KBM-7 (cell line): ENCODE data around the gene PCSK6.

ENCODE experiments used
- DNase-seq: peaks from one replicate; pipeline ENCODE4 v3.0.0-alpha.2; 2015
- in situ Hi-C: fragments of 300-500 bp; cut with MboI; formaldehyde crosslinking; loops from 2 replicates; pipeline ENCODE4 v1.14.3; 2020; ENCODE audit warnings: low sequenced_read_pairs, low pct_unique_long_range_greater_than_20kb, mixed read lengths

Gene PCSK6

DNA sequence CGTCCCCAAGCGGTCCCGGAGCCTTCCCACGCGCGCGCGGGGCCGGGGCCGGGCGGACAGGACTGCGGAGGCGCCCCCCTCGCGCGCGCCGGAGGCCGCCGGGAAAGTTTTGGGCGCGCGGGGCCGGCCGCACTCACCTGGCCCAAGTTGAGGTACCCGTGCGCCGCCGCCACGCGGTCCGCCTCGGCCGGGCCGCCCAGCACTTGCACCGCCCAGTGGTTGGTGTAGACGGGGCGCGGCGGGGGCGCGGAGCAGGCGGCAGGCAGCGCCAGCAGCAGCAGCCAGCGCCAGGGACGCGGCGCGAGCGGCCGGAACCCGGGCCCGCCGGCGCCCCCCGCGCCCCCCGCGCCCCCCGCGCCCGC, 289 bp downstream of the PCSK6 start:
- DNase-seq: peak; percentile 30
- in situ Hi-C loops: no loop called here

DNA sequence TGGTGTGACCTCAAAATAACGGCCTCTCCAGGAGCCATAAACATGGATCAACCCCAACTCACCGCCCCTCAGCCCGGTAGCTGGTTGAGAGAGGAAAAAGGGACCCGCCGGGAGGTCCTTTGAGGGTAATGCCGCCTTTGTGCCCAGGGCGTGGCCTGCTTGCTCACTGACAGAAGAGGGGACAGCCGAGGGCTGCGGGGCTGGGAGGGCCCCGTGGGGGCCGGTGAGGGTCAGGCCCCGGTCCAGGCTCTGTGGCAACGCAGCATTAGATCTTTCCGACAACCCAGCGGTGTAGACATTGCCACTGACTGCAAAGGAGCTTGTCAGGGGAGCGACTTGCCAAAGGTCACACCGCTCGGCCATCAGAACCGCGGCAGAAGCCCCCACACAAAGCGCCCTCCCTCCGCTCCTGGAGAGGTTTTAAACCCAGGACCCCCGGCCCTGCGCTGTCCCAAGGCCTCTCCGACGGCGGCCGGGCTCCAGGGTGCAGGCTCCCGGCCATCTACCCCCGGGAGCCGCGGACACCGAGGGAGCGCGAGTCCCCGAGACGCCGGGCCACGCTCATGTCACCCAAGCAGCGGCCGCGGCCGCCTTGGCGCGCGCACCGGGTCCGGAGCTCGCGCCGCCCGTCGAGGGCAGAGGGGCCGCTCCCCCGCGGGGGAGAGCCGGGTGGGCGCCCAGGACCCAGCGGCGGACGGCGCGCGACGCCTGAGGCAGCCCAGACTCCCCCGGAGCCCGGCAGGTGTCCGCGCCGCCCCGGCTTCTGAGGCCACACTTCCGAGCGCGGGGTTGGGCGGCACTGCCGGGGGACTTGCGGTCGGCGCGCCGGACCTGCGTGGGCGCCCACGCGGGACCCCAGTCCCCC, 975 bp downstream of the PCSK6 start:
- no peak for DNase-seq
- in situ Hi-C loops: no loop called here

DNA sequence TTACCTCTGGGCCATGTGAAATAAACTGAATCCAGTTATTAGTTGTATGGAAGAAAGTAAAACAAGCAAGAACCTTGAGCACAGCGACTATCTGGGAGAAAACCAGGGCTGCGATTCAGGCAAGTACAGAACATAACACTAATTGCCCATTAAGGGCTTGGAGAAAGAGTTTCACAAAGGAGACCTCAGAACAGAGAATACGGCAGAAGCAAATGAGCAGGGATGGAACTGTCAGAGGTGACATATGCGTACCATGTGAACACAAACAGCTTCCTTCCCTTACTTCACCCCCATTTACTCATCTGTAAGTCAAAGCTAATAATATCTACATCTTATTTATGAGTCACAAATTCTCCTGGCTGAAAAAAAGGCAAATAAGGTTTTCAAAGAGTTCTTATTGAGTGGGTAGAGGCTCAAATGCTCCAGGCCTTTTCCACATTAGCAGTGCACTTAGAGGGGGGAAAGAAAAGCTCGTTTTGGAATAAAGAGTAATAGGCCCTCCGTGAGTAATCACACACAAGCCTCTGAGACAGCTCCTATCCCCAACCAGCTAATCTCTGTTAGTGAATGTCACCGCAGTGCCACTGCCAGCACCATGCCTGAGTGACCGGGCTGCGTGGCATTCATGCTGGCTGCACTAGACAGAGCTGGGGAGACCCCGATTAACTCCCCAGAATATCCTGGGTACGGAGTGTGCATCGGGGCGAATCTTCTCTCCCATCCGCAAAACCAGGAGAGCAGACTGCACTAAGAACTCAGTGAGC, 2.6 kb downstream of the PCSK6 start:
- in situ Hi-C loops: no loop called here
- DNase-seq: no peak

DNA sequence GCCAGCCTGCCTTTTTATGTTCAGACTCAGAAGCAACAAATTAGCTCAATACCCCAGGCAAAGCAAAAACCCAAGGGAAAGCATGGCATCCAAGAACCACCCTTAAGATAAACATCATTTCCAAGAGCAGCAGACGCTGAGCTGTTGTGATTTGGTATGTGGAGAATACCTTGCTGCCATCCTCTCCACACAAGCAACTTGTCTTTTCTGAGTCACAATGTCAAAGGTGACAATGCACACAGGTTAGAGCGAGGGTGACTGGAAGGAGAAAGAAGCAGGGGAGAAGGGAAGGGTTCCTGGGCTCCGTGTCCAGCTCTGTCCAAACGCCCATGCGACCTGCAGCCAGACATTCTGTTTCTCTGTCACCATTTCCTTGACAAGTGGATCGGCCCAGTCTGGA, 6.0 kb downstream of the PCSK6 start:
- no peak for DNase-seq
- in situ Hi-C loops: no loop called here

DNA sequence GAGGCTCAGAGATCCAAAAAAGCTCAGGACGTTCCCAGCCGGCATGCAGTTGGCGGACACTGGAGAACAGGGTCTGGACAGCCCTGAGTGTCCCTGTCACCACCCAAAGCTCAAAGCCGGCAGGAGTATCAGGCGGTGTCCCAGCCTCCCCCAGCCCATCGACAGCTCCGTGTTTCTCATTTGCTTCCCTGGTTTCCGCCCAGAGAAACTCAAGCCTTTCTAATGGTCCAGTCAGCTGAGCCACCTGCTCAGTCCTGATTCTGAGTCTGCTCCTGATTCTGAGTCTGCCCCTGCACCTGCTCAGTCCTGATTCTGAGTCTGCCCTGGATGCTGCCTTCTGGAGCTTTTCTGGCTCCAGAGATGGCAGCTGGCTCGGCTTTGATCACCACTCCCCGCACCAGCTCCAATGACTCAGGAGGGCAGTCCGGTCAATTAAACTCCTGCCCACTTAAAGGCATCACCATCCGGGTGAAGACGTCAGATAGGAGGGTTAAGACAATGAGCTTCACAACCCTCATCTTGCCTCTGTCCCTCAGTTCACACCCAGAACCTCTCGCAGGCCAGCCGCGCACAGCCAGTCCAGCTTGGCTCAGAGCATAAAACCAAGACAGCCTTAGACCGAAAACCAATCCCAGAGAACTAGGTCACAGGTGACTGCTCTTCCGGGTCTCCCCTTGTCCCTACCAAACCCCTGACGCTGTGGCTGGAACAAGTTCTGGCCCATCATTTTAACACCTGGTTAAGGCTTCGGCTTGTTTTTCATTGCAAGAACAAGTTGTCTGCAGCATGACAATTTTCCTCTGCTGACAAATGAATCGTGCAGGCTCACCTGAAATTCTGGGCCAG, 6.8 kb downstream of the PCSK6 start:
- DNase-seq: no peak
- in situ Hi-C loops: no loop called here

DNA sequence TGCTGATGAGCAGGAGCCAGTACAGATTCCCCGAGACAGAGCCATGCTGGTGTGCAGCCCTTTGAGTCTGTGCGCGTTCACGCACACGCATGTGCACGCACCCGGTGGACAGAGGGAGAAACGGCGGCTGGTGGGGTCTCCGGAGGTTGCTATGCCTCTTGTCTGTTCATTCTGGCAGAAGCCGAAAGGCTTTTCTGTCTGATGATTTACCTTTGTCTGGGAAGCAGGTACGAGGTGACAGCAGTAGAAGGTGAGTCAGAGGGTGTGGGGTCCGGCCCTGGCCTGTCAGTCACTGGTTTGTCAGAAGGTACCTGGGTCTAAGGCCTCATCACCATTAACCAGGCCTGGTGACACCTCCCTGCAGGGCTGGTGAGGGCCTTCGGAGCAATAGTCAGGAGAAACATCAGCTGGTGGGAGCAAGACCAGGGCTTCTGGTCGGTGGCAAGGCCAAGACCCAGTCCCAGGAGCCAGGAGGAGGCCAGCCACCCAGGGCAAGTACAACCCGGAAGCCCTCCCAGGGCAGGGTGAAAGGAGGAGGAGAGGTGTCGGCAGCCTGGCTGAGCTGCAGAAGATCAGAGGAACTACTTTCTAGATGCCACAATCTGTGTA, 7.5 kb downstream of the PCSK6 start:
- DNase-seq: no peak
- in situ Hi-C loops: no loop called here

DNA sequence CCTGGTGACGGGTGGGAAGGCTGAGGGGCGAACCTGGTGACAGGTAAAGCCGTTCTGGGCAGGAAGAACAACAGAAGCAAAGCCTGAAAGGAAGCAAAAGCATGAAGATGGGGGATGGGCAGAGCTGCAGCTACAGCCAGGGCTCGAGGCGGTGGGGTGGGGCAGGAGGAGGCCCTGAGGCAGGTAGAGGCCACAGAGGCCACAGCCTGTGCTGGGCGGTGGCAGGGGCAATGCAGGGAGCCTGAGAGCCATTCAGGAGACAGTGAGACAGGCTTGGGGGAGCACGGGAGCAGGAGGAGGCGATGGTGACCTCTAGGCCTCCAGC, 8.2 kb downstream of the PCSK6 start:
- in situ Hi-C loops: no loop called here
- DNase-seq: no peak

DNA sequence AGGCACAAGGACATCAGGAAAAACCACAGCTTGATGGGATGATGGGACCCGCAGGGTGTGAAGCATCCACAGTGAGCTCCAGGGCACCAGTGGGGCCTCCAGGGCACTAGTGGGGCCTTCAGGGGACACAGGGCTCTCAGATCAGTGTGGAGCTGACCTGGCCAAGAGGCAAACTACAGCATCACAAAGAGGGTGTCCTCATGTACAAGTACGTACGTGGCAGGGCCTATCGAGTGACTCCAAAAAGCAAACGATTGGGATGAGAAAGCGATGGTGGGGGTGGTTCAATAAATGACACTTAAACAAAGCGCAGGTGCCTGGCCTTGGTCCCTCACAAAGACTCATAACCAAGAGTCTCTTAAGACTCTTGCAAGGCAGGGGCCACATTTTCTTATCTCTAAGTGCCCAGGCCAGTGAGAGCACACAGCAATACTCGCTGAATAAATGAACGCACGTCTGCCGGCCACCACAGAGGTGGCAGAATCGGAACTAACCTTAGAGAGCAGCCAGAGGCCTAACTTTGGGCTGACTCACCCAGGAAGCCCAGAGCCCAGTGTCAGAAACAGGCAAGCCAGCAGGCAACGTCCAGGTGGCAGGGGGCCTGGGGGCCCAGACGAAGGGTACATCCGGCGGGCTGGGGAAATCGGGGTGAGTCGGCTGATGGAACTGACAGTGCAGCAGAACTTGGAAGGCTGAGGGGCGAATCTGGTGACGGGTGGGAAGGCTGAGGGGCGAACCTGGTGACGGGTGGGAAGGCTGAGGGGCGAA, 8.7 kb downstream of the PCSK6 start:
- no peak for DNase-seq
- in situ Hi-C loops: no loop called here

DNA sequence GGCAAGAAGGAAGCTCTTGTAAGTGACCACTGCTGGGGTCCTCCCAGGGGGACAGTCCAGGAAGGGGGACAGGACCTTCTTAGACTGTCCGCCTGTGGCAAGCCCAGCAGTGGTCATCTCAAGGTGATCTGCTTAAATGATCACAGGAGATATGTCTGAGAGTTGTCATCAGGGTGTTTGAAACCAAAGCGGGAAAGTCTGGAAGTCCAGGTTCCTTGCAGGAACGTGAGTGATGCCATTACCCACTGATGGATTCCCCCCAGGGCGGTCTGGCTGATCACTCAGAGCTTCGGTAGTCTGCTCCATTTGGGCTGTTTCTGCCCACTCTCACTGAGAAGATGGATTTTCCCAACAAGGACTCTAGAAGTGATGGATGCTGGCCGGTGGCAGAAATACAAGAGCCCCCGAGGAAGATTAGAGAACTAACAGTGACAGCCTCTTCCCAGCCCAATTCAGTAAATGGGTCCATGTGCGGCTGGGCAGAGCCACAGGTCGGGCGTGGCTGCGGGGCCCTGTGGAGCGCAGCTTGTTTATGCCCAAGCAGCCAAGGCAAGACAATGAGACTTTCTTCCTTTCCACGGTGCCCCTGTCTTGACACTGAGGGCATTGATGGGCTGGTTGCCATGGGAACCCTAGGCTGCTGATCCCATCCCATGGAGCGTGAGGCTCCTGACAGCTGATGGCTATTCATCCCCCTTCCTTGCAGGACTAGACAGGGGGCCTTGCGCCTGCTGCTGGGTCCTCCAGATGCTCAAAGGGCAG, 9.5 kb downstream of the PCSK6 start:
- in situ Hi-C loops: no loop called here
- DNase-seq: no peak

DNA sequence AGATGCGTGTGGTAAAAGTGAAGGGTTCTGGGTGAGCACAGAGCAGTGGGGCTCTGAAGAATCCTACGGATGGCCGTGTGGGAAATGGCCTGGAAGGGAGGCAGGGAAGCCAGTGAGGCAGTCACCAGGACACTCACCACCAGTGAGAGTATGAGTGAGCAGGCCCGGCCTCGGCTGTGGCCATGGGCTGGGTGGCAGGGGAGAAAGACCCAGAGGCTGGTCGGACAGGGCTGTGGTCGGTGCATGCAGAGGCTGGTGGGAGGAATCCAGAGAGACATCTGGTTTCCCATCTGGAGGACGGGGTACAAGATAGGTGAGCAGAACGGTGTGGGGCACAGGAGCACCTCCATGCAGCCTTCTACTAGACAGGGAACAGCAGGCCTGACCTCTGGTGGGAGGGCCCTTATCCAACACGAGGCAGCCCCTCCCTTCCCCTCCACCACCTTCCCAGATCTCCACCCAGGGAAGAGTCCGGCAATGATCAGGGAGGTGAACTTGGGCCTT, 10.1 kb downstream of the PCSK6 start:
- no peak for DNase-seq
- in situ Hi-C loops: no loop called here

DNA sequence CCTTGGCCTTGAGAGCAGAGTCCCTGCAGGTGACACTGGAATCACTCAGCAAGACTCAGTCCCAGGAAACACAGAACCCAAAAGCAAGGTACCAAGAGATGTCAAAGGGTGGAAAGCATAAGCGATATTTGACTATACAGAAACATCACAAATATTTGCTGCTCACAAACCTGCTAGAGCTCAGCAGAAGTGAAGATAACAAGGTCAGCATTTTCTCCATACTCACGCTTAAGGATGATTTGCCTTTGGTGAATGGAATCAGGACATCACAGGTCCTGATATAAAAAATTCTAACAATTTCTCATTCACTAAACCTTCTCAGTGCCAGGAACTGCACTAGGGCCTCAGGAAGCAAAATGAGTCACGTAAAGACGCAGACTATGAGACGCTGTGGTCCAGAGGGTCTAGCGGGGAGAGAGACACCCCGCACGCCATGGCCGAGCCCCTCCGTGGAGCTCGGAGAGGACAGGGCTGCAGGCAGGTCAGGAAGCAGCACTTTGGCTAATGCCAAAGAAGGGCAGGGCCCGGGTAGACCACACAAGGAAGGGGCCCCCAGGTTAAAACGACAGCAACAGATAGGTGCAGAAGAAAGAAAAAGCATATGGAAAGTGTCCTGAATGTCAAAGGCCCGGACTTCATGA, 10.7 kb downstream of the PCSK6 start:
- in situ Hi-C loops: no loop called here
- DNase-seq: no peak

DNA sequence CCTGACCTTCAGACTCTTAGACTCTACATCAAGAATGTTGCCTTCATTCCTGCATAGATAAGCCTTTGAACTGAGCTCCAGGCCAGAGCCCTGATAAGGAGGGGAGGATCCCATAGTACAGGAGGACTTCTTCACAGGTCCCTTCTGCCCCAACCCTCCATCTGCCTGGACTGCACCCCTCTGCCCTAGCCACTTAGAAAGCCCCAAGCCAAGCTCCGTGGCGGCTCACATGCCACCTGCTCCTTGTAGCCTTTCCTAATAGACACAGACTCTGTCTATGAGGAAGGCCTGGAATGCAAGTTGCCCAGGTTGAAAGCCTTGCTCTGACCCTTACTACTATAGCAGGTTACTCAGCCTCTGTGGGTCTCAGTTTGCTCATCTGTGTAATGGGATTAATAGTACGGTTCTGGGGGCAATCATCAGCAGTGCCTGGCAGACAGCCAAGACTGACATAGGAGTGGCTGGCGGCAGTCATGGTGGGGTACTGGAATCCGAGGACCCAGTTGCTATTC, 11.6 kb downstream of the PCSK6 start:
- DNase-seq: no peak
- in situ Hi-C loops: no loop called here

DNA sequence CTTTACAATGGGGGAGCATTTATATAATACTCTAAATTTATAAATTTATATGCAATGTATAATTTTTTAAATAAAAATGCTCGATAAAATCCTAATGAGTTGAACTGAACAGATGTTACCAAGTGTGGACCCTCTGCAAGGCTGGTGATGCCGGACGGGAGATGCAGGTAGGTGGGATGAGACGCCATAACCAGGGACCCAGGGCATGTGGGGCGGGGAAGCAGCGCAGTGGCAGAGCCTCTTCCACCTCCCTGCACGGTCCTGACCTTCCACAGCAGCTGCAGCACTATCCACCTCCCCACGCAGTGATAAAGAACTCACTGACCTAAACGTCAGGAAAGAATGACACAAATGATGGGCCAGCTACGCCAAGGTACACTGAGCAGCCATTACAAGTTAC, 12.8 kb downstream of the PCSK6 start:
- no peak for DNase-seq
- in situ Hi-C loops: no loop called here

DNA sequence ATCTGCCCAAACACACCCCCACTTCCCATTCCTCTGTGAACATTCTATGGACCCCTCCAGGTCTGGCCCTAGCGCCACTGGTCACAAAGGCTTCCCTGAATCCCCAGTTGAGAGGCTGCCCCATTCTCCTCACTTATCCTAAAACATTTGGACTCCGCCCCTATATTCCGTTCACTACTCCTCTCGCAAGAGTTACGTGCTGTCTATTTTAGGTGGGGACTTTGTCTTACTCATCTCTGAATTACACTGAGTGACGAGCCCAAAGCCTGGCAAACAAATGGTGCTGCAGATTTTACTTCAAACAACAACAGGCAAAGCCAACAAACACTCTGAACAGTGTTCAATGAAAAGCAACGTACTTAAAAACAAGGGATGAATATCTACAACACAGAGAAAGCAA, 14.5 kb downstream of the PCSK6 start:
- in situ Hi-C loops: no loop called here
- DNase-seq: no peak

DNA sequence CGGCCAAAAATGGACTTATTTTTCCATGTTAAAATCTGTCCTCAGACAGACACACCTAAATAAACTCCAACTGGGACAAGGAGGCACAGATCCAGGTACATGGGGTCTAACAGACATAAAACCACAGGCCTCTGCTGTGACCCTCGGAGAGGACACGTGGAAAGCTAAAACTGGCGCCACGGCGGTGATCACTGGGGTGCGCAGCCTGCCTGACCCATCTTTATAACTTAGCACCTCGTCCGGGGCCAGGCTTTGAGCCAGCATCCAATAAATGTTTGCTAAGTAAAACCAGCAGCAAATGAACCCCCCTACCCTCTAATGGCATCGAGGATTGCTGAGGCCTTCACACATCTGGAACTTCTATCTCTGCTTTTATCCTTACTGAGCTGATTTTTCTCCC, 15.3 kb downstream of the PCSK6 start:
- no peak for DNase-seq
- in situ Hi-C loops: no loop called here

DNA sequence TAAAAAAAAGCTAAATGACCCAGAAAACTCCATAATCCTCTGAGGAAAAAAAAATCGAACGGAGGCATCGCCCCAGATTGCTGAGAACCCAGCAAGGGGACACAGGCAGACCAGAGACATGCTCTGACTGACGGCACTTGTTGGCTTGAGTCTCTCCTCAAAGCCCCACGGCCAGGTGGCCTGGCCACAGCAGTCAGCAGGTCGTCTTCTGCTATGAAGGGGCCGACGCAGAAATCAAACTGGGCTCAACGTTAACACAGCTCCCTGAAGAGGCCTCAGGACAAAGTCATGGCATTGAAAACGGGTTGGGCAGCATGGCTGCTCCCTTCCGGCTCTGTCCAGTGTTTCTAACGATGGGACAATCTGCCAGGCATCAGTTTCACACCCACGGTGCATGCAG, 17.5 kb downstream of the PCSK6 start:
- no peak for DNase-seq
- in situ Hi-C loops: no loop called here

DNA sequence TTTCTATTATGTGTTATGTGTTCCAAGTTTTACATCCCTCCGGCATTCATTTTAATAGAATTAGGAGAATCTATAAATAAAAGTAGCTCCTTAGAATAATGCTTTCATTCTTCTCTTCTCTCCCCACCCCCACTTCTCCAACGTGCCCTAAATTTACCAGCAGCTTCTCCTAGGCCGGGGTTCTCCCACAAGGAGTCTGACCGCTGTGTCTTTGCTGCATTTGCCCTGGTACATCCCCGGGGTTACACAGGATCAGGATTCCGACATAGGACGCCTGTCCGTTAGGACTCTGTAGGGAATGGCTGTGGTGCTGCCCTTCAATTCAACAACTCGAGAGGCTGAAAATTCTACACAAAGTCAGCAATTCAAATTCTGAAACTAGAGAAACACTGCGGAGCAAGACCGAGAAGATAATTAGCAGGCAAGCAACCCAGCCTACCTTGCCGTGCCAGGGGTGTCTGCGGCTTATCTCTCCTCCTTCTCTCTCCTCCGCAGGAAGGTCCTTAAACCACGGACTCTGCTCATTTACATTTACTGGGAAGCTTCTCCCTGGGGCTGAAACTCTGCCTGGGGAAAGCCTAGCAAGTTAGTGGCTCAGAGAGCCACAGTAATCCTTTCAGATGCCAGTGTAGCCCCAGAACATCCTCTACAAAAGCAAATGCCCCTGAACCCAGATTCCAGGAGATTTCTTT, 18.8 kb downstream of the PCSK6 start:
- DNase-seq: no peak
- in situ Hi-C loops: no loop called here
